HG02970 (cell line): ENCODE data around the gene SNRNP40.

ENCODE experiments used
- ATAC-seq: cut with Tn5 transposase; IDR thresholded peaks from one replicate; pipeline ENCODE4 v1.9.1; 2021; ENCODE audit warnings: mild to moderate bottlenecking, moderate library complexity, moderate number of reproducible peaks; ENCODE audit not compliant: unreplicated experiment, low FRiP score

The SNRNP40 gene

DNA sequence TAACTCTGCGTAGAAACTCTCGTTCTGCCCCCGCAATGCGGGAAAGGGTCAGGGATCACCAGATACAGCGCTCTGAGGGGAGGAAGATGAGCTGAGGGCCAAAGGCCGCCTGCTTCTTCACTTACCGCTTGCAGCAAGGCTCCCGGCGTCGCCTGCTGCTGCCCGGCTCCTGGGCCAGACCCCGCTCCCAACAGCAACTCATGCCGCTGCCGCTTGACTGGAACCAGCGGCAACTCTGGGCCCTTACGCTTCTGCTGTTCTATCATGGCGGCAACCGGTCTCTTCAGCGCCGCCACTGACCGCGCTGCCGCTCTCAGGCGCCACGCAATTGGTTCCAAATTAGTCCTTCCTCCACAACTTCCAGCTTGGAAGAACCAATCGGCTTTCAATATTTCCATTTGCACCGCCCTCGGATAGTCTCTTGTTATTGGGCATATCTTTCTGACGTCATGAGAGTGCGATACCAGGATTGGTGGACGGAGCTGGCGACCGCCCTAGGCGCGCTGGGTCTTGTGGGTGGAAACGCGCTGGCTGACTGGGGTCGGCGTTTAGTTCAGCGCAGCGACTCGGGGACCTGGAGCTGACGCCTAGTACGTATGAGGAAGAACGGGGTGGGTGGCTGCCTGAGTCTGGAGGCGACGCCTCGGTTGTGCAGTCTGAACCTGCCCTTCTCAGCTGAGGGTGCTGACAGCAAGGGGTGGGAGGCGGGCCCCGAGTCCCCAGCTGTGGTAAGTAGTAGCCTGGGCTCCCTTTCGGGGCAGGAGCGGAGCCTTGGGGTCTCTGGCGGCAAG, at the start of gene SNRNP40, which contains the start of gene ZCCHC17:
SNRNP40 (minus strand) TSS at position 303 of the 791 bp plus-strand sequence; CDS start at position 266, 37 bp downstream.
ZCCHC17 (plus strand) TSS at position 547 of the 791 bp plus-strand sequence. CDS start 13,067 bp downstream, outside the sequence.
- ATAC-seq, result peak; percentile 96

GRCh38 chr1:31345635-31346034, 49.0 kb upstream of the SNRNP40 start:
- no peak for ATAC-seq

DNA sequence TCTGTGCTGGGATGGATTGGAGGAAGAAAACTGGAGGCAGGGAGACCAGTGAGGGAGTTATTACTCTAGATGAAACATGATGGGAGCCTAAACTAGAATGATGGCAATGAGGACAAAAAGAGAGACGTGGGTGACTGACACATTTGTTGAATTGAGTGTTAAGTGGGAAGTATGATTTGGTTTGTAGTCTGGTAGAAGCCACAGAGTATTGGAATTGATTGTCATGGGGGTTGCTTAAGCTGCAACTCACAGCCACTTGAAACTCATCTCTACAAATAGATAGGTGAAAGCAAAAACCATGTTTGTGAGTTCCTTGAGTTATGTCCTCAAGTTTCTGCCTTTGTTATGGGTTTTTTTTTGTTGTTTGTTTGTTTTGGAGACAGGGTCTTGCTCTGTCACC, 47.9 kb upstream of the SNRNP40 start:
- ATAC-seq, result no peak

DNA sequence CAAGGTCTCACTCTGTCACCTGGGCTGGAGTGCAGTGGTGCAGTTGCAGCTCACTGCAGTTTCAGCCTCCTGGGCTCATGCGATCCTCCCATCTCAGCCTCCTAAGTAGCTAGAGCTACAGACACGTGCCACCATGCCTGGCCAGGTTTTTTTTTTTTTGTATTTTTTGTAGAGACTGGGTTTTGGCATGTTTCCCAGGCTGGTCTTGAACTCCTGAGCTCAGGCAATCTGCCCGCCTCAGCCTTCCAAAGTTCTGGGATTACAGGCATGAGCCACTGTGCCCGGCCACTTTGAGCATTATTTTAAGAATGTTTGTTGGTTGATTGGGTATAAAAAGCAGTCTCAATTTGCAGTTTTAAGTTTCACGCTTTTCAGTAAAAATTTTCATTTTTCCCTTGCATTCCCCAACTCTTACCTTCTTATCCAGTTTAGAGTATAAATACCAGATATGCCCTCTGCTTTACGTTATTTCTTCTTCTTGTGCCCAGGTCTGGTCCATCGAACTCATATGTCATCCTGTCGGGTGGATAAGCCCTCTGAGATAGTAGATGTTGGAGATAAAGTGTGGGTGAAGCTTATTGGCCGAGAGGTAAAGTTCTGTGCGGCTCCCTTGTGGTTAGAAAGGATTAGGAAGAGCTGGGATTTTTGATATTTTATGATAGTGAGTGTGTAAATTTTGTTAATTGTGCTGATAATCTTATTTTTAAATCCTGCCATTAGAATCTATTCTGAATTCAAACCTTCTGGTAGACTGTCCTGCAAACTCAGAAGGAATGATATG, 40.3 kb upstream of the SNRNP40 start:
- no peak for ATAC-seq

DNA sequence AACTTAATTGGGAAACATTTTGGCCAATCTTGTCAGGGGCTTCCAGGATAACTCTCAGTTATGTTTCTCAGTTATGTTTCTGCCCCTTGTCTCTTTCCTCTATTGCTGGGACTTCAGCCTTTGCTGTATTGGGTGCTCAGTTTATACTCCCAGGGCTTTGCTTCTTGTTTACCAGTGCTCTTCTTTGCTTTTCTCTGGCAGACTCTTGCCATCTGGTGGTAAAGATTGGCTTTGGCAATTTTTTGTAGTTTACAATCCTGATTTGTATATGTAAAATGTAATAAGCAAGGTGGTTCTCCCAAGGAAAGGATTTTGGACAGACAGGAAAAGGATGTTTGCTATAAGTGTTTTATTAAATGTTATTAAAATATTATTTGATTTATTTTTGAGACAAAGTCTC, 38.4 kb upstream of the SNRNP40 start:
- ATAC-seq, result no peak

DNA sequence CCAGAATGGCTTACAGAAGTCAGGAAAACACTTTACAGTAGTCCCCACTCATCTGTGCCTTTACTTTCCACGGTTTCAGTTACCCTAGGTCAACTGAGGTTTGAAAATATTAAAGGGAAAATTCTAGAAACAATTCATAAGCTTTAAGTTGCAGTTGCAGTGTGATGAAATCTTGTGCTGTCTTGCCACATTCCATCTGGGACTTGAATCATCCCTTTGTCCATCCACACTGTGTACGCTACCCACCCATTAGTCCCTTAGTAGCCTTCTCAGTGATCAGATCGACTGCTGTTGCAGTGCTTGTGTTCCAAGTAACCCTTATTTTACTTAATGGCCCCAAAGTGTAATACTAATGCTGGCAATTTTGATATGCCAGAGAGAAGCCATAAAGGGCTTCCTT, 30.8 kb upstream of the SNRNP40 start:
- no peak for ATAC-seq

DNA sequence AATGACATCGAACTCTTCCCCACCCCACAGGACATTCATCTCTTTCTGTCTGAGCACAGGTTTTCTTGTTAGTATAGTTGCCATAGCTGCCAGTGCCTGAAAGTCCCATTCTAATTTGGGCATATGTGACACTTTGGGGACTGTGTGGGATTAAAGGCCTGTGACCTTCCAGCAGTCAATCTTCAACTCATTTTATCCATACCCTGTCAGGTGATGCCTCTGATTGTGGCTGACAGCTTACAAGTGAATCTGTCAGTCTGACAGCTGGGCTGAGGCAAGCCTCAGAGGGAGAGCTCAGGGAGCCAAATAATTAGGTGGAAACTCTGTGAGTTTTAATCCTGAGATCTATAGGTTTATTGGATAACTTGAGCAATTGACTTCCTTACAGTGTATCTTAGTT, 29.9 kb upstream of the SNRNP40 start:
- ATAC-seq, result no peak

DNA sequence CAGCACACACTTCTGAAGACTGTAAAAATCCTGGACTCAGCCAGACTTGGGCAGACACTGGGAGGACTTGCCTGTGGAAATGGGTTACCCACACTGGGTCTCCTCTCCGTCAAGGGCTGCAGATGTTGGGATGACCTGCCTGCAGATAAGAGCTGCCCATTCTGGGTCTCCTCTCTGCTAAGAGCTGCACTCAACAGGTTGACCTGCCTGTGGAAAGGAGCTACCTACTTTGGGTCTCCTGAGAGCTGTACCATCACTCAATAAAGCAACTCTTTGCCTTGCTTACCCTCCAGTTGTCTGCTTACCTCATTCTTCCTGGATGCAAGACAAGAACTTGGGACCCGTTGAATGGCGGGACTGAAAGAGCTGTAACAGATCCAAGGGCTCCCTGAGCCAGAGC, 28.4 kb upstream of the SNRNP40 start:
- ATAC-seq, result no peak

GRCh38 chr1:31324093-31324492, 27.5 kb upstream of the SNRNP40 start:
- no peak for ATAC-seq

- no peak for ATAC-seq
Observed at GRCh38 chr1:31318146-31318545, 21.6 kb upstream of the SNRNP40 start.

- no peak for ATAC-seq
Observed at GRCh38 chr1:31315902-31316301, 19.3 kb upstream of the SNRNP40 start.

GRCh38 chr1:31310198-31310597, 13.6 kb upstream of the SNRNP40 start:
- no peak for ATAC-seq

GRCh38 chr1:31308036-31308435, 11.4 kb upstream of the SNRNP40 start:
- no peak for ATAC-seq

- no peak for ATAC-seq
Observed at GRCh38 chr1:31306278-31306677, 9.7 kb upstream of the SNRNP40 start.

DNA sequence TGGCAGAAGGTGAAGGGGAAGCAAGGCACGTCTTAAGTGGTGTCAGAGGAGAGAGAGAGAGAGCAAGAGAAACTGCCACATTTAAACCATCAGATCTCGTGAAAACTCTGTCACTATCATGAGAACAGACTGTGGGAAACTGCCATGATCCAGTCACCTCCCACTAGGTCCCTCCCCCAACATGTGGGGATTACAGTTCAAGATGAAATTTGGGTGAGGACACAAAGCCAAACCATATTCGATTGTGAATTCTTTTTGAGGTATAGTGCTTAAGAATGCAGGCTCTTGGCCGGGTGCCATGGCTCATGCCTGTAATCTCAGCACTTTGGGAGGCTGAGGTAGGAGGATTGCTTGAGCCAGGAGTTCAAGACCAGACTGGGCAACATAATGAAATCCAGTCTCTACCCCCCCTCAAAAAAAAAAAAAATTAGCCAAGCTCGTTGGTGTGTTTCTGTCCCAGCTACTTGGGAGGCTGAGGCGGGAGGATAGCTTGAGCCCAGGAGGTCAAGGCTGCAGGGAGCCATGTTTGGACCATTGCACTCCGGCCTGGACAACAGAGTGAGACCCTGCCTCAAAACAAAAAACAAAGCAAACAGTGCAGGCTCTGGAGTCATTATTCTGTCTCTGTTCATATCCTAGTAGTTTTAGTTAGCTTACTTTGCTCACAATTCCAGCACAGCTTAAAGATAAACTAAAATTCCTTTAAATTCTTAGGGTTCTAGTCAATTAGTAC, 6.3 kb upstream of the SNRNP40 start:
- ATAC-seq, result no peak

GRCh38 chr1:31300193-31300592, 3.6 kb upstream of the SNRNP40 start:
- ATAC-seq, result no peak

DNA sequence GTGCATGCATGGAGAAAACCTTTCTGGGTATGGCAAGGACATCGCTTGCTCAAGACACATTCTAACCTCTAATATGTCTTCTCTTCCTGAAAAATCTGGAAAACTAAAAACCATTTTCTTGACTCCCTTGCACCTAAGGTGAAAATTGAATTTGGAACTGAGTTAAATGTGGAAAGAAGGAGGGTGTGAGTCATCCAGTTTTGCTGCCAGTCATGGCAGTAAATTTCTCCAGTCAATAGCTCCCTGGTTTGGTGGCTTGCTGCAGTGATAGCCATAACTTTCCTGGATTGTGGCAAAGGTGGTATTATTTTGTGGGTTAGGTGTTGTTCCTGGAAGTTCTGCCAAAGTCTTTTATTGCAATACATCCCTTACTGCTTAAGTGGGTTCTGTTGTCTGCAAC, 2.8 kb upstream of the SNRNP40 start:
- no peak for ATAC-seq

DNA sequence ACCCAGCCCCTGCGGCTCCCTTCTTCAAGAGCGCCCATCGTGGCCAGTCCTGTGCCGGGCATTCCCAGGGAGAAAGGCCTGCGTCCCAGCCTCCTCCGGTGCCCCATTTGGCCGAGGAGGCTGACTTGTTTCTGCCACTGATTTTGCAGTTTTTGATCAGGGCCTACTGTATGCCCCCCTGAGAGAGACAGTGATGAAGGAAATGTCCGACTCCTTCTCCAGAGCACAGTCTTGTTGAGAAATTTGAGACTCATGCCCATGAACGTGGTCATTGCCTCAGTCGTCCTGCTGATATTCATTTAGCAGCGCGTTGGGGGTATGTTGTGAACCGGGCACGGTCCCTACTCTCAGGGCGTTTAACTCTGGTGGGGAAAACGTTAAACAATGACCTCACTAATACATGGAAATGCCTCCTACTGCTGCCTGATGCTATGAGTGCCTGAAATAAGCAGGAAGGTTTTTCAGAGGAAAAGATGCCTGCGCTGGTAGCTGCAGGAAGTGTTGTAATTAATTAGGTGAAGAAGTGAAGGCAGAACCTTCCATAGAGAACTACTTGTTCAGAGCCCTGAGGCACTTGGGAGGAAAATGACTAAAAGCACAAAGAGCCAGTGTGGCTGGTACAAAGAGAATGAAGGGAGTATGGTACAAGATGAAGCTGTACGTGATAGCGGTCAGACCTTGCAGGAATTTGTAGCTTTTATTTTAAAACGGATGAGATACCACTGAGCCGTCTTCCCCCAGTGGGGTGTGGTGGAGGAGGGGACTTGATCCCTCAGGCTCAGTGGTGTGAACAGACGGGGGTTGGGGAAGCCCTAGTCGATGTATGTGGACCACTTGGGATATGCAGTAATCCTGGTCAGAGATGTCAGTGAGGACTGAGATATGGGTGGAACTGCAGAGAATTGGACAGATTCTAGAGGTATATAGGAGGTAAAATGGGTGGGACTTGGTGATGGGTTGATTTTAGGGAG, 974 bp upstream of the SNRNP40 start:
- ATAC-seq, result peak; percentile 0

DNA sequence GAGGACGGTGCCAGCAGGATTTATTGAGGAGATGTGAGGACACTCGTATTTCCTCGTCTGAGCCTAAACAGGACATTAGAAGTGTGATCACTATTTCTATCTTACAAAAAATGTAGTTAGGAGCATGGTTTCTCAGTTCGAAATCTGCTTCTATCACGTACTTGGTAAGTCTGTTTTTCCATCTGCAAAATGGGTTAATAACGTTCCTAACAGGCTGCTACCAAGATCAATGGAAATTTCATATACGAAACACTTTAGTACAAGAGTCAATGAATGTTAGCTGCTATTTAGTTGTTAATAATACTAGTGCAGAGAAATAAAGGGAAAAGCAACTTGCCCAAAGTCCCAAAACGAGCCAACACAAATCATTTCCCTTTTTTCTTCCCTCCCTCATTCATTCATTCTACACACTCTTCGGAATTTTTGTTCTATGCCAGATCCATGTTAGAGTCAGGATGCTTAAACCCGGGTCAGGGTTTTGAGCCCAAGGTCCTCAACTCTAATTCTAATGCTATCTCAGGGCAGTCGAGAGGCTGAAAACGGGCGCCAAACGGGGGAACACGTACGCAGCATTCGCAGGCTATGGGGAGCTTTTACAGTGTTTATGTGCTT, 608 bp downstream of the SNRNP40 start:
- no peak for ATAC-seq
